Stimulated activated CD4-positive, alpha-beta T cell treated with anti-CD3 and anti-CD28 coated beads, TNF-alpha, amount 100 ng/mL, for 4 hours (primary cell): ENCODE measurements around the gene METTL25B.
A peak's percentile ranks its signal among the peaks of the same experiment; 100 is the strongest.

Experiments used
- DNase-seq, 3 experiments: peaks; one replicate each; pipeline ENCODE4 v3.0.0-alpha.2; 2020; ENCODE audit warnings: low read depth in 3 of 3

The METTL25B gene

GRCh38 chr1:156727926-156728598, at the start of gene METTL25B:
TSS of gene METTL25B (plus strand) at chr1:156728469. CDS start at chr1:156729105, 636 bp downstream.
- peak in 1 of 3 experiments; percentile 69 for DNase-seq

- no peak for DNase-seq
Observed at GRCh38 chr1:156680056-156680455, 48.2 kb upstream of the METTL25B start.

GRCh38 chr1:156681196-156681960, 46.9 kb upstream of the METTL25B start:
- DNase-seq = no peak

- DNase-seq = no peak
Observed at GRCh38 chr1:156682166-156682890, 45.9 kb upstream of the METTL25B start.

- DNase-seq = no peak
Observed at GRCh38 chr1:156684227-156684782, 44.0 kb upstream of the METTL25B start.

GRCh38 chr1:156689035-156689952, 39.0 kb upstream of the METTL25B start:
- DNase-seq = peak; percentile 51 to 57 (median 54)

- no peak for DNase-seq
Observed at GRCh38 chr1:156689953-156690674, 38.2 kb upstream of the METTL25B start.

GRCh38 chr1:156690675-156691036, 37.6 kb upstream of the METTL25B start:
- DNase-seq = no peak

- DNase-seq = no peak
Observed at GRCh38 chr1:156691191-156691590, 37.1 kb upstream of the METTL25B start.

GRCh38 chr1:156691665-156692440, 36.4 kb upstream of the METTL25B start:
- no peak for DNase-seq

GRCh38 chr1:156692441-156692924, 35.8 kb upstream of the METTL25B start:
- DNase-seq = no peak

GRCh38 chr1:156692925-156693847, 35.1 kb upstream of the METTL25B start:
- DNase-seq = no peak

- DNase-seq = no peak
Observed at GRCh38 chr1:156693848-156694689, 34.2 kb upstream of the METTL25B start.

- DNase-seq = no peak
Observed at GRCh38 chr1:156694690-156694962, 33.6 kb upstream of the METTL25B start.

GRCh38 chr1:156696755-156697154, 31.5 kb upstream of the METTL25B start:
- DNase-seq = no peak

- no peak for DNase-seq
Observed at GRCh38 chr1:156697481-156697880, 30.8 kb upstream of the METTL25B start.

- no peak for DNase-seq
Observed at GRCh38 chr1:156698995-156699394, 29.3 kb upstream of the METTL25B start.
